Measurements from ENCODE around the gene CBY3.

- TF ChIP-seq CTCF (IDR thresholded peaks at IDR 0.05; ENCODE audit: low read depth, low read length) (no peak), MYC (IDR thresholded peaks at IDR 0.05; ENCODE audit: low read depth, low read length) (no peak)
These were observed 19.6 kb upstream of the CBY3 start for GRCh38 chr5:179700401-179700918.
